Middle frontal gyrus (tissue), 1 donor: ENCODE measurements around the gene LRP11.
A peak's percentile ranks its signal among the peaks of the same experiment; 100 is the strongest.
"Not testable (repeated sequence)": the region's sequence is repeated elsewhere in the genome, so short reads cannot be mapped to it uniquely, and the experiment has no call there.

Source experiments
- DNase-seq: peaks from one replicate; pipeline ENCODE4 v3.0.0-alpha.2; 2015; ENCODE audit warnings: low spot score; ENCODE audit errors: extremely low spot score

LRP11 gene

DNA sequence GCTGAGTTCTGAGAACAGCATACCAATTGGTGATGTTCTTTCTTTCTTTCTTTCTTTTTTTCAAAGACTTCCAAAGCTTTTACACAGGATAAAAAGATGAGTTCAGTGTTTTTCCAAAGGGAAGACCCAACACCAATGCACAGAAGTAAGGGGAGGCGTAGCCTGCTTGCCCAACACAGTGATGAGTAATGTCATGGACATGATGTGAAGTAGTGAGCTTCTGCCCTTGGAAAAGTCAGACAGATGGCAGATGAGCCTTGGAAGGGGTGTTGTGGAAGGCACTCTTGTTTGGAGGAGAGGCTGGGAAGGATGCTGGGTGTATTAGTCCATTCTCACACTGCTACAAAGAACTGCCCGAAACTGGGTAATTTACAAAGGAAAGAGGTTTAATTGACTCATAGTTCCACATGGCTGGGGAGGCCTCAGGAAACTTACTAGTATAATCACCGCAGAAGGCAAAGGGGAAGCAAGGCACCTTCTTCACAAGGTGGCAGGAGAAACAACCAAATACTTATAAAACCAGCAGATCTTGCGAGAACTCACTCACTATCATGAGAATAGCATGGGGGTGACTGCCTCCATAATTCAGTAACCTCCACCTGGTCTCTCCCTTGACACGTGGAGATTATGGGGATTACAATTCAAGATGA is 12.6 kb downstream of the LRP11 start:
- no peak for DNase-seq

- DNase-seq = not testable (repeated sequence)
Observed at GRCh38 chr6:149848343-149848742, 15.8 kb downstream of the LRP11 start.

DNA sequence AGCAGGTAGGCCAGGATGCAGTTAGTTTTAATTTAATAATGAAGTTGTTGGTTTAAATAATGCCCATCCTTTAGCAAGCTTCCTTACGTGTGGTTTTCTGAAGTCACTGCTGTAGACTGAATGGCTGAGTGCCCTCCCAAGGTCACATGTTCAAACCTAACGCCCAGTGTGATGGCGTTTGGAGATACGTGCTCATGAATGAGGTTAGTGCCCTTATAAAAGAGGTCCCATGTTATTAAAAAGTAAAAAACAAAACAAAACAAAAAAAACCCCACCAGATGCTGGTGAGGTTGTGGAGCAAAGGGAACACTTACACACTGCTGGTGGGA is 16.3 kb downstream of the LRP11 start:
- no peak for DNase-seq

- DNase-seq = peak; percentile 34
Observed at GRCh38 chr6:149846321-149846720, 17.8 kb downstream of the LRP11 start.

DNA sequence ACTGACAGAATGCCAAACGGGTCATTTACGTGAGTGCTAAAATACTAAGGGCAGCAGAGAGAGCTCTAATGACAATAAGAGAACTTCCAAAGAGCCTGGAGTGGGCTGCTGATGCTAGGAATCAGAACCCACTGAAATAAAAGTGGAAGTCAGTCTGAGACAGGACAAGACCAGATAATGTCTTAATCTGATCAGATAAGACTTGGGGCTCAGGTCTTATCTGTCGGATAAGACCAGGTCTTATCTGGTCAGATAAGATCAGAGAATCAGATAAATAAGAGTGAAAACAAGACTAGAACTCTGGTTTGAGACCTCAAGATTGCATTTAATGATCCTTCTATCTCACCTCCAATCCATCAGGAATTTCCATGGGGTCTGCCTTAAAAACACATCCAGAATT is 18.6 kb downstream of the LRP11 start:
- DNase-seq = no peak

- DNase-seq = no peak
Observed at GRCh38 chr6:149844480-149844879, 19.7 kb downstream of the LRP11 start.

GRCh38 chr6:149844036-149844435 is 20.1 kb downstream of the LRP11 start:
- not testable (repeated sequence) for DNase-seq

- no peak for DNase-seq
Observed at GRCh38 chr6:149843051-149843633, 21.0 kb downstream of the LRP11 start.

DNA sequence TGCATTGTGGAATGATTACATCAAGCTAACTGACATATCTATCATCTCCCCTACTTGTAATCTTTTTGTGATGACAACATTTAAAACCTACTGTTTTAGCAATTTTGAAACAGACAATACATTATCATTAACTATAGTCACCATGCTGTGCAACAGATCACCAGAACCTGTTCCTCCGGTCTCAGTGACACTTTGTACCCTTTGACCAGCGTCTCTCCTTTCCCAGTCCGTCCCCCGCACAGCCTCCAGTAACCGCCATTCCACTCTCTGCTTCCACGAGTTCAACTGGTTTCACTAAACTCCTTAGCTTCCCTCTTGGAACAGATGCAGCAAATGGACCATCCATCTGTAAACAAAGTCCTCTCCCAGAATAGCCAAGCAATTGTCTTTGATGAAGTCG is 21.8 kb downstream of the LRP11 start:
- no peak for DNase-seq

DNA sequence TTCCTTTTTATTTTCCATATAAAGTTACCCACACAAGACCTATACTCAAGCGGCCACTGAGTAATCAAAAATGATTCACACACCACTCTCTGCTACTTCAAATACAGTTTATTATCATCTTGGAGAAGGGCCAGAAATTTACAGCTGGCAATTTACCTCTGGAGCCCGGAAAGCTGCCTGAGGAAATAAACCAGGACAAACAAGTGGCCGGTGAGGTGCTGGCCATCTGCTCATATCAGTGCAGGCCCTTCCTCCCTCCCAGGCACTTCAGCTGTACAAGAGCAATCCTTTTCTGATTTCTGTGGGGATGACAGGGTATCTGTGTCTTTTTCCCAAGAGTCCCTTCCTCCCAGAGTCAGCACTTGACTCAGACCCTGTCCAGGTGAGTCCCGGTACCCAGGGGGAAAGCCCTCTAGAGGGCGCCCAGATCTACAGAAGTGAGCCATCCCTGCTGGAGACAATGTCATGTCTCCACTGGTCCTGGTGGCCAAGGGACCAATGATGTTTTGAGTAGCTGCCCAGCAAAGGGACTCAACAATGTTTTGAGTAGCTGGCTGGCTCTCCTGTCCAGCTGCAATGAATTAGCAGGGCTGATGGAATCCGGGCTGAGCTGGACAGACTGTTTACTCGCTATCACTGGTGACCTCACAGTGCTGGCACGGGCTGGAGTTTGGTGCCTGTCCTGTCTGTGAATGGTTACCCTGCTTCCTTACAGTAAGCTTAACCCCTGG is 23.6 kb downstream of the LRP11 start:
- no peak for DNase-seq

GRCh38 chr6:149834513-149835481 is 29.4 kb downstream of the LRP11 start:
- DNase-seq = peak; percentile 73

- no peak for DNase-seq
Observed at GRCh38 chr6:149833651-149834050, 30.5 kb downstream of the LRP11 start.

DNA sequence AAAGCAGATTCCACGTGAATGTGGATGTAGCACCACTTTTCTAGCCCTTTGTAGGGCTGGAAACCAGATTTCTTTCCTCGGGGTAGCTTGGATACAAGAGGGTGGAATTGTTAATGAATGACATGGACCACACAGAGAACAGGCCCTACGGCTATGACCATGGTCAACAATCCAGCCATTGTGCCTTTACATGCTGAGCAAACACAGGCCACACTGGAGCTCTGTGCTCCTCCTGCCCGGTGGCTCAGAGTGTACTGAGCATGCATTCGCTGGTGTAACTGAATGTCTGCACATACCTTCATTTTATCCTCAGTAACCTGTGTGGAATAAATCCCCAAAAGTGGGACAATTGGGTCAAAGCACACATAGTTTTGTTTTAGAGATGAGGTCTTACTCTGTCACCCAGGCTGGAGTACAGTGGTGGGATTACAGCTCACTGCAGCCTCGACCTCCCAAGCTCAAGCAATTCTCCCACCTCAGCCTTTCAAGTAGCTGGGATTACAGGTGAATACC is 32.8 kb downstream of the LRP11 start:
- peak; percentile 43 for DNase-seq

GRCh38 chr6:149830731-149831307 is 33.3 kb downstream of the LRP11 start:
- no peak for DNase-seq

DNA sequence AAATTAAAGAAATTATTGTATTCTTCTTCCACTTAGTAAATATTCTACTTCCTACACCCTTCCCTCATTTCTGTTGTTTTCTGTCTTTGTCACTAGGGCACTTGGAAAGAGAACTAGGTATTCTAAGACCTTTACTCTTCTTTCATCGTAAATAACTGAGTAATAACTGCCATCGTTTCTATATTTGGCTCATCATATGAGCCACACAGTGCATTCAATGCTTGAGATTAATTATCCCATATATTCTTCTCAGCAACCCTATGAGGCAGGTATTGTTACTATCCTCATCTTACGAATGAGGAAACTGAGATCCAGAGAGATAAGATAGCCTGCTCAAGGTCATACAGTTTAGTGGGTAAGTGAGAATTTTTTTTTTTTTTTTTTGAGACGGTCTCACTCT is 38.9 kb downstream of the LRP11 start:
- no peak for DNase-seq

DNA sequence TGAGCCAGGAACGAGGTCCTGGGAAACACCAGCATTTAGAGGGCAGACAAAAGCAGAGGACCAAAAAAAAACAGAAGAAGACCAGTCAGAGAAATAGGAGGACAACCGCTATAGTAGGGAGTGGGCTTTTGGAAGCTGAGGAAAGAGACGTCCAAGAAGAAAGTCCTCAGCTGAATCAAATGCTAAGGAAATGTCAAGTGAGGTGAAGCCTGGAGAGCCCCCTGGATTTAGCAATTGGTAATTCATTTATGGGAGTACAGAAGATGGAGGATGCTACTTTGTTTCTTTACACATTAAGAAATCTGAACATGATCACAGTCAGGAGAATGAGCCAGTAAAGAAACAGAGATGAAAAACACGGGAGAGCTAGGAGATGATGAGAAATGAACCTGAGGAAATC is 41.1 kb downstream of the LRP11 start:
- no peak for DNase-seq

- DNase-seq = no peak
Observed at GRCh38 chr6:149821492-149821891, 42.7 kb downstream of the LRP11 start.

GRCh38 chr6:149820506-149820905 is 43.7 kb downstream of the LRP11 start:
- DNase-seq = no peak

GRCh38 chr6:149815788-149816187 is 48.4 kb downstream of the LRP11 start:
- no peak for DNase-seq

DNA sequence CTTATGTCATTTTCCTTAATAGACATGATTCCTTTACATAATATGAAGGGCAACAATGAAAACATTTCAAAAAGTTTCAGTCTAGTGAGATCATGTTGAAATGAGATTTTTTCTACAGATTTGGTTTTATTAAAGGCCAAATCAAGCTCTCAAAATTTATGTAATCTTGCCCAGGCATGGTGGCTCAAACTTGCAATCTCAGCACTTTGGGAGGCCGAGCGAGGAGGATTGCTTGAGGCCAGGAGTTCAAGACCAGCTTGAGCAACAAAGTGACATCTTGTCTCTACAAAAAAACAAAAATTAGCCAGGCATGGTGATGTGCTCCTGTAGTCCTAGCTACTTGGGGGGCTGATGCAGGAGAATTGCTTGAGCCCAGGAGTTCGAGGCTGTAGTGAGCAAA is 50.8 kb downstream of the LRP11 start:
- no peak for DNase-seq

DNA sequence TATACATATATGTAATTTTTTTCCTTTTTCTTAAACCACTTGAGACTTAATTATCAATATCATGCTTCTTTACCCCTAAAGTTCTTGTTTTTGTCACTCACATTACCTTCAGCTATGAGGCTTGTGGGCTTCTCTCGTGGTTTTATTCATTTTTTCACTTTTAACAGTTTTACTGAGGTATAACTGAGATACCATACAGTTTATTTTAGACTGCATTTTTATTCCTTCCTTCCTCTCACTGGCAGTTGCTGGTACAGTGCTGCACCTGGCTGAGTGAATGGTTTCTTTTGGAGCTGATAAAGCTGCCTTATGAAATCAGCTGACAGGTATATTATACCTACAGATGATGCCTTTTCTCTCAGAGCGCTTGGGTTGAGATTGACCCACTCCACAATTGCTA is 54.4 kb downstream of the LRP11 start:
- DNase-seq = no peak
